GM19023 (cell line): ENCODE data around the gene ABCG5.
A peak's percentile ranks its signal among the peaks of the same experiment; 100 is the strongest.

Experiments
- ATAC-seq: cut with Tn5 transposase; IDR thresholded peaks from one replicate; pipeline ENCODE4 v1.9.1; 2021; ENCODE audit warnings: mild to moderate bottlenecking, moderate library complexity; ENCODE audit not compliant: unreplicated experiment

ABCG5 gene

GRCh38 chr2:43810888-43811287, 27.8 kb downstream of the ABCG5 start:
- no peak for ATAC-seq

DNA sequence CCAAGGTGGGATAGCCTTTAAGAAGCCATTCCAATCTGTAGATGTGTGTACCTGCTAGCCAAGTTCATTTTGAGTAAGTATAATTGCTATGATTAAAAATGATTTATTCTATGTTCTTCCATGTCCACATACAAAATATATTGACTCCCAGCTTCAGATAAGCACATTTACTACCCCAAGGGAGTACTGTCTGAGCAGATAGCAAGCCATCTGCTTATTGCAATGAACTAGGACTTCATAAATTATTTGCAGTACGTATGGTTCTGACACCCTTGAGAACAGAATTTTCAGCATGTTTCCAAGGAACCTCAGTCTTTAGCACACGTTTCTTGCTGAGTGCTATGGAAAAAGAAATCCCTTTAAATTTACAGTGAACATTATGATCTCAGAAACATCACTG, 28.2 kb downstream of the ABCG5 start:
- ATAC-seq, result no peak

DNA sequence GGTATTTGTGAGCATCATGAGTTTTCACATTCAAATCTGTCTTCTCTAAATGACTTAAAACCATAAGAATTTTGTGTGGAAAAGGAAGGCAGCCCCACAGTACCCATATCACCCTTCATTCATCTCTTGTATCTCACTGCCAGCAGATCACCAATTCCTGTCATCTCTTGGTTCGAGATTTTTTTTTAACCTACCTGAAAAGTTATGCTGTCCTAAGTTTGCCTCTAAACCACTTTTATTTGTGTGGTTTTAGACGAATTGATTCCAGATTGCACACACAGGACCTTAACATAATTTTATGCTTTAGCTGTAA, 32.0 kb downstream of the ABCG5 start:
- no peak for ATAC-seq

GRCh38 chr2:43803113-43803512, 35.5 kb downstream of the ABCG5 start:
- ATAC-seq, result no peak

DNA sequence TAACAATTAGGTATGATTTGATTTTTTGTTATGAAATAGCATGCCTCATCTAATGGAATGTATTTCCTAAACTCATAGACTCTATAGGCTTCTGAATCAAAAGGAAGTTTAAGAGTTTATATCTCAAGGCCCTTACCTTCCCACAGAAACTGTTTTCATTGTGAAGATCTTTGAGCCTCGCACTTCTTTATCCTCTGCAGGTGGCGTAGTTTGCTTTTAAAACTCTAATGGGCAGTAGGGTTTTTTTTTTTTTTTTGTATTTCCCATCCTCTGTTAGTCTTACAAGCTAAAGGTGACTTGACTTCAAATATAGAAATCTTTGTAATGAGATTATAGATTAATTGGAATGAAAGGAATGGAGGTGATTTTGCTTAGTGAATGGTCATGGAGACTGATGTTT, 36.5 kb downstream of the ABCG5 start:
- ATAC-seq, result no peak

DNA sequence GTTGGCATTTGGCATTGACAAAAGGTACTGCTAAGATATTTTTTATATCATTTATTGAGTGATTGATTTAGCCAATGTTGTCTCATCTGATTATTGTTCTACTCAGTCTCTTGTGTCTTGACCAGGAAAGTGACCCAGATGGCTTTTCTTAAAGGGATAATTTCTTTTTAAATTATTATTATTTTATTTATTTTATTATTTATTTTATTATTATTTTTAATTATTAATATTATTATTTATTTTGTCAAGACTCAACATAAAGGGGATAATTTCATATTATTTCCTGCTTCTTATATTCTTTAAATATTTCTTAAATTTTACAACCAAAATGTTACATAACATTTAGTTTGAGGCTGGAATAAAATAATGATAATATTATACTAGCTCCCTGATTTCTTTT, 37.7 kb downstream of the ABCG5 start:
- ATAC-seq, result no peak

DNA sequence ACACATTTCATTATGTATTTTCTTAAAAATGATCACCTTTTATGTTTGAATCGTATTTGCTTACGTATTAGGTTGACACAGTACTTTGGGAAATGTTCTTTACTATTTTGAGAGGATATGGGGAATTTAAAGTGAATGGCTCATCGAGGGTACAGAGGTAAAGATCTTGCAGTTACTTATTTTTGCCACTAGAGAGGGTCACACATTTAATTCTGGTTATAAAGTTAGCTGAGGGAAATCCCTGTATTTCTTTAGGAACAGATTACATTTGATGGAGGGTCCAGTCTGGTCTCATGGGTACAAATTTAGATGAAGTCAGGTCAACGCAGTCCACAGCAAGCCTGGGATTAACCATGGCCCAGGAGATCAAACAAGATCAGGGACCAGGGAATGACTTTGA, 40.3 kb downstream of the ABCG5 start:
- ATAC-seq, result no peak

- no peak for ATAC-seq
Observed at GRCh38 chr2:43796206-43796605, 42.4 kb downstream of the ABCG5 start.

DNA sequence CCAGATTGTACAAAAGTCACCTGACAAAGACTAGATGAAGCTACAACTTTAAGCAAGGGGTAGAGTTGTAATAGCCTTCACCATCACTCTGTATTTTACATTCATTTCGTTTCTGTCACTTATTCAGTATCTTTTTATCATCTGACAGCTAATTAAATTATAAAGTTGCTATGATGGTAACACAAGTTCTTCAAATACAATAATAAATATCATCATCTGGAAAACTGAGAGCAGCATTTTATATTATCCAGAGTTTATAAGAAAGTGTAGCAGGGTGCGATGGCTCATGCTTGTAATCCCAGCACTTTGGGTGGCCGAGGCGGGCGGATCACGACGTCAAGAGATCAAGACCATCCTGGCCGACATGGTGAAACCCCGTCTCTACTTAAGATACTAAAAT, 43.7 kb downstream of the ABCG5 start:
- no peak for ATAC-seq

DNA sequence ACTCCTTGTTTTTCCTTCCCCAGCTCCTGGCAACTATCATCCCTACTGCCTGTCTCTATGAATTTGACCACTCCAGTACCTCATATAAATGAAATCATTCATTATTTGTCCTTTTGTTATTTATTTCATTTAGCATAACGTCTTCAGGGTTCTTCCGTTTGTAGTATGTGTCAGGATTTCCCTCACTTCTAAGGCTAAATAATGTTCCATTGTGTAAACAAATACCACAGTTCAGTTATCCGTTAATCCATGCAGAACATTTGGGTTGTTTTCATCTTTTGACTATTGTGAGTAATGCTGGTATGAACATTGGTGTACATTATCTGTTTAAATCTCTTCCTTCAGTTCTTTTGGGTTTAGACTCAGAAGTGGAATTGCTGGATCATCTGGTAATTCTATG, 46.0 kb downstream of the ABCG5 start:
- no peak for ATAC-seq

DNA sequence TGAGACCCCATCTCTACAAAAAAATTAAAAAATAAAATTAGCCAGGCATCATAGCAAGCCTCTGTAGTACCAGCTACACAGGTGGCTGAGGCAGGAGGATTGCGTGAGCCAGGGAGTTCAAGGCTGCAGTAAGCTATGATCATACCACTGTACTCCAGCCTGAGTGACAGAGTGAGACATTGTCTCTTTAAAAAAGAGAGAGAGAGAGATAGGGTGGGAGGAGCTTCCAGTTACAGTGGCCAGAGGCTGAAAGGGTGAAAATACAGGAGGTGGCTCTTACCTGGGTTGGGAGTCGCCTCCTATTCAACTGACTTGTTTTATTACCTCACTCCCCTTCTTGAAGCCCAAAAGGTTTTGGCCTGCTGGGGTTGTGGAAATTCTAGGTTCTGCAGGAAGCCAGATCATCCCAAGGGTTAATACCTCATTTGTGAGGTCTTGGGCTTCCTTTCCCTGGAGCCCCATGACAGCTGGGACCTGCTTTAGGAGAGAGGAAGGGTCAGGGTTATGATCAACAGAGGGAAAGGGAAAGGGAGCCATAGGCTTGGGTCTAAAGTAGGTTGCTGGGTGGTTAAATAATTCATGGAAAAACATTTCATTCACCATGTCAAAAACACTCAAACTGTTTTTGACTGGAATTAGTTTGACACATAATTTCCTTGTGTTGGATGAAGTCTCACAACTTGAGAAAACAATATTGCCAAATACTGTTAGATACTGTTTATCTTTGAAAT, 47.4 kb downstream of the ABCG5 start:
- ATAC-seq, result no peak

- no peak for ATAC-seq
Observed at GRCh38 chr2:43790147-43790546, 48.5 kb downstream of the ABCG5 start.

- ATAC-seq, result no peak
Observed at GRCh38 chr2:43788646-43789045, 50.0 kb downstream of the ABCG5 start.

DNA sequence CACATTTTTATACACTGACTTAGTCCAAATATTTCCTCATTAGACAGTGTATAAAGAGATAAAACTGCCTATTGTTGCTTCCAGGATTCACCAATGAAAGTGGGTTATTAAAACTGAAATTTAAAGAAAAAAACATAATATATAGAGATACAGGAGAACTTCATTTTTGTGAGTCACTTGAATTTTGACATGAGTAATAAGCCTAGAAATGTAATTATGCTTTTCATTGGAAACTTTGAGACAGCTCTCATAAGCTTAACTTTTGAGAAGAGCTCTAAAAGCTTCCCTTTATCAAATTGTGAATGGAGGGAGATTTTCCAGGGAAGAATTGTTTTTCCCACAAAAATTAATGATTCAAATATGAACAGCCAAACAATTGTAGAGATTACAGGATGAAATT, 50.7 kb downstream of the ABCG5 start:
- no peak for ATAC-seq

DNA sequence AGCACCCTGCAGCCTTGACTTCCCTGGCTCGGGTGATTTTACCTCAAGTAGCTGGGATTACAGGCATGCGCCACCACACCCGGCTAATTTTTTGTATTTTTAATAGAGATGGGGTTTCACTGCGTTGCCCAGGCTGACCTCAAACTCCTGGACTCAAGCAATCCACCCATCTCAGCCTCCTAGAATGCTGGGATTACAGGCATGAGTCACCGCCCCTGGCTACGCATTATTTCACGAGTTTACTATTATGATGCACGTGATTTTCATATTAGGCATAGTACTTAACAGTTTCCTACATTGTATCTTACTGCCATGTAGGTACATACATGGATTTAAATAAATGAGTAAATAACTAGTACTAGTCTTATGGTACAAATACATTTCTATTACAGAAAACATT, 60.4 kb downstream of the ABCG5 start:
- no peak for ATAC-seq

DNA sequence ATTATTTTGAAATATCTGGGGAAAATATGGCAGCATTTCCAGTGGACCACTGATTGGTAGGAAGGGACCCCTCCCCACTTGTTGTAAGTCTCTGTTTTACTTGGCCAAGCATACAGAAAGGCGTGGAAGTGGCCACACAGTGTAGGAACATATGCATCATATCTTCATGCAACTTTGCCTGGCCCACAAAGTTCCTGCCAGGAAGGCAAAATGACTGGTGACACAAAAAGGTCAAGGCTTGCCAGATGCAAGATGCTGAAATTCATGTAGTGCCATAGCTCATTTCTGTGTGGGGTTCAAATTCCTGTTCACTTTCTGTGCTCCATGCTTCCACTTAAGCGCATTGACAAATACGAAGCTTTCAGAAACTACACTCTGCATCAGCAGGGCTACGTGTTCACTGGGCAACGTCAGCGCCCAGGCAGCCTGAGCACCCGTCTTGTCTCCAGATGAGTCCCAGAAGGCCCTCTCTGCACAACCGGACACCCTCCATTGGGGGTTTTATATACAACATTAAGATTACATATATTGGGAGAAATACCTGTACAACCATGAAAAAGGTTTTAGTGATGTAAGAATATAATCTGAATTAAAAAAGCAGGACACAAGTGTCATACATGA, 61.2 kb downstream of the ABCG5 start:
- no peak for ATAC-seq

GRCh38 chr2:43776324-43776723, 62.3 kb downstream of the ABCG5 start:
- no peak for ATAC-seq

- ATAC-seq, result no peak
Observed at GRCh38 chr2:43774617-43775016, 64.0 kb downstream of the ABCG5 start.

DNA sequence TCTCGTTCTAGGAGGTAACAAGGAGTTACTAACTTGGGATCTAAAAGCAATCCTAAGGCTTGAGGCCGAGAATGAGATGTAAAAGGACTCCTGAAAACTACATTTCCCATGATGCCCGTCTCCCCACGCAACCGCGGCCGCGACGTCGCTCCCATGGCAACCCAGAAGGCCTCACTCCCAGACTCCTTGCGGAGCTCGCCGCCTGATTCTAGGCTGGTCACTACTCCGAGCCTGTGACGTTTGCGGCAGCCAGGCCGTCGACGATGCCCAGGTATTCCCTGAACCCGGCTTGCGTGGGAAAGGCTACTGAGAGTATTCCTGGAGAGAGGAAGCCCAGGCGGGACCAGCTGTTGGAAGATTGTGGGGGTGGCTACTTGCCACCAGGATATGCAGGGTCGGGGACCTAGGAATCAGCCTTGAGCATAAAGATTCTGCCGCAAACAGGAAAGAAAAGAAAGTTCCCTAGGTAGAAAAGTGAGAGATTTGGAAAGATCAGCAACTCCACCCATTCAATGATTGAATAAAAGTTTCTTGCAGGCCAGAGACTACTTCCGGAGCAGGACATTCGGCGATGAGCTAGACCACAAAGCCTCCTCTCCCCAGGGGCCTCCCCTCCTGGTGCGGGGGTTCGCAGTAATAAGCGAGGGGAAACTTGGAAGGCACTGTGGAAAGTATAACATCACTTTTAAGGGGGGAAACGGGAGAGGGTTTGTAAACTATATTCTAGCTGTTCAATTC, 64.6 kb downstream of the ABCG5 start, which contains the start of gene DYNC2LI1:
DYNC2LI1 (plus strand) TSS at position 164 of the 738 bp plus-strand sequence; CDS start at position 264, 100 bp downstream.
- peak; percentile 100 for ATAC-seq

DNA sequence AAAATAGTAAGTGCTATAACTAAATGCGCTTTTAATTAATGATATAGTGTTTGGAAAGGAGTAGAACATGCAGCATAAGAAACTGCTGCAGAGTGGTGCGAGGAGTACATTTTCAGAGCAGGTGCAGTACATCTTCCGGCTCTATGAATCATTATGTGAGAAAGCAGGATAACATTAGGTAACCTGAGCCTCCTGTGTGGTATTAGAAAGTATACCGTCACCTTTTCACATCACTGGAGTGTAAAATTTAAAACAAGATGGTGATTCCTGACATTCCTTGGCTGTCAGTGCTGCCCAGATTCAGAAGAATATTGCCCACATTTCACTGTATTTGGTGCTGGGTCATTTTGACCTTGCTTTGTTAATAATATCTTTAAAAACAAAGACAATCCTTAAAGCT, 72.6 kb downstream of the ABCG5 start:
- no peak for ATAC-seq

DNA sequence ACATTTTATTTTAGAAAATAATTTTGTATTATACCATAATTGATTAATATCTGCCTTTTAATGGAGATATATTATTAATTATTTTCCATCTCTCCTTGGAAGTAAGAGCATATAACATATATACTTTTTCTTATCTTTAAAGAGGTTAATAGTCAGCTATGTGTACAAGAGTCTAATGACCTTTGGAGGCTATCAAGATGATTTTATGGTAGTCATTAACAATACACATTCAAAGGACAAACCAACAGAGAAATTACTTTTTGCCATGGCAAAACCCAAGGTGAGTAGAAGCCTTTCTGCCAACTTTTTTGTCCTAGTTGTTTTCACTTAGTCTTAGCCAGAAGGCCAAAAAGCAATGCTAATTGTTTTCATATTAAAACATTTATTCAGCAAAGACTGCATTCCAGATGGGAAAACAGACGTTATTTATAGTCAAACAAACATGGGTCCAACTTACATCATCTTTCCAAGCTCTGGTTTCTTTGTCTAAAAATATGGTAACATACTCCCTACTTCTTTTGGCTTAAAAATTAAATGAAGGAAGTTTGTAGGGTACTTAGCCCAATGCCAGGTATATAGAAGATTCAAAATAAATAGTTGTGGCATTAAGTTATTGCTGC, 74.4 kb downstream of the ABCG5 start:
- ATAC-seq, result no peak

DNA sequence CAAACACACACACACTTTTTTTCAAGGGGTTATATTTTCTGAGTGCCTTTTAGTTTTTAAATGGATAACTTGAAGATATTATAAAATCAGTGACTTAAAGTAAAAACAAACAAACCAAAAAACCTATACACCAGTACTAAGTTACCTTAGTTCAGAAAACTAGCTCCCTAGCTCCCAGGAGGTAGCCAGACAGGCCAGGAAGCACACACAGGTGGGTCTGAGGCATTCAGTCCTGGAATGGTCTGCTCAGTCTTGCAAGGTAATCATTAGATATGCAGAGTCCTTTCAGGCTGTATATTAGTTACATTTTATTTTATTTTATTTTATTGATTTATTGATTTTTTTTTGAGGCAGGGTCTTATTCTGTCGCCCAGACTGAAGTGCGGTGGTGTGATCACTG, 75.5 kb downstream of the ABCG5 start:
- ATAC-seq, result no peak
